Measurements from ENCODE around the gene EPG5. TPM values are rescaled to one million over a fixed set of nuclear protein-coding genes. Genes with fewer than 3 reads are reported as not detected.

The EPG5 gene
- total and polyA plus RNA-seq, 9 of the 15 experiments (the other 6 are each of a cell fraction or from before 2014, with no cell fraction given): 1.3 to 10.7 (median 5.2) TPM

- Histone ChIP-seq H3K36me3 (ENCODE audit: control insufficient read depth, insufficient read depth, low read length) (no peaks in the 10 kb centered on the region), H4K20me1 (replicated peaks; ENCODE audit: control insufficient read depth, insufficient read depth, low read length) (no peaks in the 10 kb centered on the region), H3K9ac (ENCODE audit: insufficient read depth in 1 of 2, low read depth in 2 of 2, low read length in 2 of 2) (no peak within 1 kb of the TSS), H3K27ac (ENCODE audit: extremely low read depth, low read depth, low read length) (no peak within 1 kb of the TSS), H3K9me1 (ENCODE audit: control insufficient read depth, insufficient read depth, low read length) (no peaks in the 10 kb centered on the region), H3K9me3 (replicated peaks; ENCODE audit: control insufficient read depth, insufficient read depth, low read depth, low read length) (no peaks in the 10 kb centered on the region), H3K27me3 (ENCODE audit: control insufficient read depth in 2 of 2, insufficient read depth in 2 of 2, low read length in 2 of 2) (peaks cover 0 to 16% of the 10 kb centered on the region in 2 experiments; a peak in 2 of 5 replicates), H3K4me1 (replicated peaks in 1 of 2; ENCODE audit: control insufficient read depth in 2 of 2, insufficient read depth in 2 of 2, low read length in 2 of 2) (peaks cover 19 to 24% of the 10 kb centered on the region in 2 experiments; a peak in 4 of 5 replicates), H3K4me3 (no peak within 1 kb of the TSS), H2AFZ (ENCODE audit: low read depth, low read length) (no peak within 1 kb of the TSS), H3K4me2 (ENCODE audit: insufficient read depth, low read length) (no peak within 1 kb of the TSS), H3K79me2 (ENCODE audit: control insufficient read depth, insufficient read depth, low read length) (no peaks in the 10 kb centered on the region)
- in situ Hi-C loops (cut with MboI): no loop called here
- CTCF ChIA-PET (ENCODE audit: low intra/inter-chr PET ratio): no interaction called here
- TF ChIP-seq ATF6 (CRISPR knock-in tag; IDR thresholded peaks at IDR 0.05): no peak
- no peak for TF ChIP-seq MAZ (CRISPR knock-in tag; conservative IDR thresholded peaks at IDR 0.05 in 1 of 2, IDR thresholded peaks at IDR 0.05 in 1 of 2)
- no peak for TF ChIP-seq U2AF1 (optimal IDR thresholded peaks at IDR 0.05; ENCODE audit: low read depth, low read length)
- no peak for TF ChIP-seq ZFP91 (CRISPR knock-in tag; IDR thresholded peaks at IDR 0.05)
- TF ChIP-seq ZNF282 (CRISPR knock-in tag; IDR thresholded peaks at IDR 0.05): no peak
- no peak for TF ChIP-seq TAL1 (IDR thresholded peaks at IDR 0.05)
- no peak for TF ChIP-seq RBFOX2 (IDR thresholded peaks at IDR 0.05; ENCODE audit: low read depth, low read length)
- TF ChIP-seq ELF4 (CRISPR knock-in tag; IDR thresholded peaks at IDR 0.05): no peak
- TF ChIP-seq PBX2 (CRISPR knock-in tag; IDR thresholded peaks at IDR 0.05; ENCODE audit: low read depth): no peak
- no peak for TF ChIP-seq PBX2 (tag; conservative IDR thresholded peaks at IDR 0.05; ENCODE audit: low read depth)
- POLR2A ChIA-PET: no interaction called here
- ATAC-seq (no peak; the same call in 2 of the 3 replicates), DNase-seq (ENCODE audit: extremely low read depth in 1 of 4, low spot score in 3 of 4) (no peak), FAIRE-seq (no peak)
- 0% methylated on average over 1 of the region's 12 CpGs for WGBS (ENCODE audit: insufficient coverage, low coverage, missing lambda C conversion rate)
- BruUV-seq (replicated peaks): no TSS peak
- intact Hi-C loops (cut with micrococcal nuclease): no loop called here
These were observed 141.7 kb downstream of the EPG5 start, which contains the start of gene SIGLEC15 for GRCh38 chr18:45825258-45826044. TSS of gene SIGLEC15 (plus strand) at chr18:45825675. CDS start at chr18:45825729, 54 bp downstream.
